GM13977 (cell line): ENCODE data around the gene SYNDIG1L.

Source experiments
- DNase-seq: peaks from one replicate; pipeline ENCODE4 v3.0.0; 2012; ENCODE audit warnings: low spot score
- in situ Hi-C: fragments of 300-500 bp; cut with MboI; formaldehyde crosslinking; loops from one replicate; pipeline ENCODE4 v1.12.0; 2022; ENCODE audit warnings: low sequenced_read_pairs, low pct_unique_long_range_greater_than_20kb, mixed read lengths, inconsistent platforms; ENCODE audit not compliant: unreplicated experiment
- TF ChIP-seq, protein P1 (sequence below): IDR thresholded peaks from 2 replicates; pipeline ENCODE4 v1.5.1; 2012; ENCODE audit warnings: mild to moderate bottlenecking, control low read depth; ENCODE audit not compliant: insufficient read depth; ENCODE audit errors: extremely low read depth, missing control alignments

Gene SYNDIG1L

DNA sequence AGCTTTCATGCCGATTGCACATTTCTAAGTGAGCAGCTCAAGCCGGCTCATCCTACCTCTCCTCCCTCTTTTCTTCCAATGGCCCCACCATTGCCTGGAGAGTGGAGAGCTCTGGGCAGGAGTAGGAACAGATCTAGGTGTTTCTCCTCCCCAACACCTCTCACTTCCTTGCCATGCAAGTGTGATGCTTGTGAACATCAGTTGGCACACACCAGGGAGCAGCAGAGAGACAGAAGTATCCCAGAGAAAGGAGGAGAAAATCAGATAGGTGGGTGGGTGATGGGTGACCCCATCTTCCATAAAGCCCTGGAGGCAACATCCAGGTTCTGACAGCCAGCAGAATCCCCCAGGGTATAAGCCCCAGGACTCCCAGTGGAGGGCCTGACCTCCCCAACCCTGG, 39.3 kb upstream of the SYNDIG1L start:
- no peak for DNase-seq
- in situ Hi-C loops: no loop called here
- TF ChIP-seq, protein P1, sequence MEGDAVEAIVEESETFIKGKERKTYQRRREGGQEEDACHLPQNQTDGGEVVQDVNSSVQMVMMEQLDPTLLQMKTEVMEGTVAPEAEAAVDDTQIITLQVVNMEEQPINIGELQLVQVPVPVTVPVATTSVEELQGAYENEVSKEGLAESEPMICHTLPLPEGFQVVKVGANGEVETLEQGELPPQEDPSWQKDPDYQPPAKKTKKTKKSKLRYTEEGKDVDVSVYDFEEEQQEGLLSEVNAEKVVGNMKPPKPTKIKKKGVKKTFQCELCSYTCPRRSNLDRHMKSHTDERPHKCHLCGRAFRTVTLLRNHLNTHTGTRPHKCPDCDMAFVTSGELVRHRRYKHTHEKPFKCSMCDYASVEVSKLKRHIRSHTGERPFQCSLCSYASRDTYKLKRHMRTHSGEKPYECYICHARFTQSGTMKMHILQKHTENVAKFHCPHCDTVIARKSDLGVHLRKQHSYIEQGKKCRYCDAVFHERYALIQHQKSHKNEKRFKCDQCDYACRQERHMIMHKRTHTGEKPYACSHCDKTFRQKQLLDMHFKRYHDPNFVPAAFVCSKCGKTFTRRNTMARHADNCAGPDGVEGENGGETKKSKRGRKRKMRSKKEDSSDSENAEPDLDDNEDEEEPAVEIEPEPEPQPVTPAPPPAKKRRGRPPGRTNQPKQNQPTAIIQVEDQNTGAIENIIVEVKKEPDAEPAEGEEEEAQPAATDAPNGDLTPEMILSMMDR: no peak

DNA sequence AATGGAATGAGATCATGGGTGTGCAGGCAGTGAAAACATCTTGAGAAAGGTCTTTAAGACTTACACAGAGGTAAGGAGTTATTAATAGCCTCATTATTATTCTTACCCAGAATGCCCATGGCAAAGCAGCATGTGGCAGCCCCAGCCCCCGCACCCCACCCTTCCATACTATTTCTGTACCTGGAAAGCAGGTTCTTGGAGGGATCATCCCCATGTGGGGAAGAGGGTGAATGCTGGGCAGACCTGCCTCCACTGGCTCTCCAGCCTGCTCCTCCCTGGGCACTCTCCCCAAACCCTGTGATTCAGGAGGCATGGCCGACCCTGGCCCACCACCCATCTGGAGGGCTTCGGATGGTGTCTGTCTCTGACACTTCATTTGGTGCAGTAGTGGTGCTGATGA, 38.8 kb upstream of the SYNDIG1L start:
- in situ Hi-C loops: no loop called here

DNA sequence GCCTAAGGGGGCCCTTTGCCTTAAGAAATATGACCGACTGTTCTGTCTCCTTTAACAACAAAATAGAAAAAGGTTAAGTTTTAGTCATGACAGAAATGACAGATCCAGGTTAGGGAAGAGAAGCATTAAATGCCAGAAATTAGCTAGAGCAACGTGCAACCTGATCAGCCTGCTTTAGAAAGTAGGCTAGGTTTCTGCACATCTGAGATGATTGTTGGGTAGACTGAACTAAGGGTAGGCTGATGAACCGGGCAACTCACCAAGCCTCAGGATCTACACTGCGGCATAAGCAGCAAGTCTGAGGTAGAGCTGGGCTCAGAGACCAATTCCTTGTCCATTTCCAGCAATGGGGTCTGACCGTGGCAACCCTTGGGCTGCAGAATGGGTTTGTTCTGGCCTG, 37.7 kb upstream of the SYNDIG1L start:
- in situ Hi-C loops: no loop called here
- TF ChIP-seq, protein P1: no peak
- no peak for DNase-seq

More for the DNA sequence above, 38.8 kb upstream of the SYNDIG1L start:
- TF ChIP-seq, protein P1: no peak
- DNase-seq: no peak

DNA sequence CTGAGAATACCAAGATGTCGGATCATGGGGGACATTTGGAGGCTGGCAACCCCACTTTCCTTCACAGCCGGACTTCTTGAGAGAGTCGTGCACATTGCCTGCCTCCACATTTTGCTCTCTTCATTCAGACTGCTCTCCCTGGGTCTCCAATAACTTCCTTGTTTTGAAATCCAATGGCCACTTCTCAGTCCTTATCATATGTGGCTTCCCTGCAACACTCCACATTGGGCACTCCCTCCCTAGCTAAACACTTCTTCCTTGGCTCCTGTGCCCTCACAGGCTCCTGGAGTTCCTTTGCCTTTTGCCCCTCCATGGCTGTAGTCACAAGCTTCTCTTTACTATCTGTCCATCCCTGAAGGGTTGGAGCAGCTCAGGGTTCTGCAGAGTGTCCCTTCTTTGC, 37.0 kb upstream of the SYNDIG1L start:
- in situ Hi-C loops: no loop called here
- DNase-seq: no peak
- TF ChIP-seq, protein P1: no peak

DNA sequence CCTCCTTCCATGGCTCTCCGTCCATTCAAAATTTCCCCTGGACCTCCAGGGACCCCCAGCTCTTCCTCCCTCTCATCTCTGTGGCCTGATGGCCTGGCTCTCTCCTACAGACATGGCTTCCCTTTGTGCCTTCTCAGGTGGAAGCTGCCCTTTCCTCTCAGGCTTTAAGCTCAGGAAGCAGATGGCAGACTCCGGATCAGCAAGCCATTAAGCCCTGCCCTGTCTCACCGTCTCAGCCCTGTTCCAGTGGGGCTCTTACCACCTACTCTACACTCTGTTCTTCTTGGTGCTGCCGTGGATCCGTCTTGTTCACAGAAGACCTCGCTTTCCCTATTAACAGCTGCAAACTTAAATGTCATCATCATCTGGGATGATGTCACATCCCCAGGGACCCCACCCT, 34.0 kb upstream of the SYNDIG1L start:
- TF ChIP-seq, protein P1: no peak

DNA sequence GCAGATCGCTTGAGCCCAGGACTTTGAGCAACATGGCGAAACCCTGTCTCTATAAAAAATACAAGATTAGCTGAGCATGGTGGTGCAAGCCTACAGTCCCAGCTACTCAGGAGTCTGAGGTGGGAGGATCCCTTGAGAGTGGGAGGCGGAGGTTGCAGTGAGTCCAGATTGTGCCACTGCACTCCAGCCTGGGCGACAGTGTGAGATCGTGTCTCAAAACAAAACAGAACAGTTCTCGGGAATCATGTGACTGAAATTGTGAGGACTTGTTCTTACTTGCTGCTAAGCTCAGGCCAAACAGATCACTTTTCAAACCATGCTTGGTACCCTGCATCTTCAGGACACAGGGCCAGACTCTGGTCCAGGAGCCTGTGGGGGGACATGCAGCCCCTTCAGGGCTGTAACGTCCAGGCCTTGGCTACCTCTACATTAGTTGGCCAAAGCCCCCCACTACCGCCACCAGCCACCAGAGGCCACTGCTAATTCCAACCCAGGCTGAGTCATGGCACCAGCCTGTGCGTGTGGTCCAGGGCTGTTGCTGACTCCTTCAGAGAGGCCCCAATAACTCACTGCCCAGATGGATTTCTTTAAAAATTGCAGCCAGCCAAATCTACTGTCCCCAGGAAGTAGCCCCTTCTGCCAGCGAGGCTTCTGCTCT, 33.4 kb upstream of the SYNDIG1L start:
- DNase-seq: peak; percentile 50
- in situ Hi-C loops: no loop called here
- TF ChIP-seq, protein P1: peak; percentile 62

More for the DNA sequence above, 34.0 kb upstream of the SYNDIG1L start:
- DNase-seq: no peak
- in situ Hi-C loops: no loop called here
